DND-41 (cell line): ENCODE data around the gene PDE4A.

ENCODE experiments used
- CTCF ChIP-seq: IDR thresholded peaks from 2 replicates; pipeline ENCODE4 v1.5.1; 2012; ENCODE audit warnings: borderline replicate concordance, low read length, moderate library complexity, mild to moderate bottlenecking; ENCODE audit not compliant: poor library complexity, severe bottlenecking; ENCODE audit errors: extremely low read depth
- EZH2 ChIP-seq: IDR thresholded peaks from 3 replicates; pipeline ENCODE4 v1.6.1; 2012; ENCODE audit warnings: borderline replicate concordance, low read depth, mild to moderate bottlenecking, moderate library complexity, low read length, inconsistent platforms; ENCODE audit not compliant: severe bottlenecking

- no peak for TF ChIP-seq CTCF
- TF ChIP-seq EZH2 = no peak
Observed at GRCh38 chr19:10379880-10380312, 40.4 kb upstream of the PDE4A start.
